Fibroblast of skin of left biceps (primary cell): ENCODE data around the gene LRRC4C.
"Not testable (repeated sequence)": the region's sequence is repeated elsewhere in the genome, so short reads cannot be mapped to it uniquely, and the experiment has no call there.

Source experiments
- DNase-seq, 2 experiments: peaks; one replicate each; pipeline ENCODE4 v3.0.0-alpha.2; 2013; ENCODE audit warnings: low read depth in 2 of 2

The LRRC4C gene

DNA sequence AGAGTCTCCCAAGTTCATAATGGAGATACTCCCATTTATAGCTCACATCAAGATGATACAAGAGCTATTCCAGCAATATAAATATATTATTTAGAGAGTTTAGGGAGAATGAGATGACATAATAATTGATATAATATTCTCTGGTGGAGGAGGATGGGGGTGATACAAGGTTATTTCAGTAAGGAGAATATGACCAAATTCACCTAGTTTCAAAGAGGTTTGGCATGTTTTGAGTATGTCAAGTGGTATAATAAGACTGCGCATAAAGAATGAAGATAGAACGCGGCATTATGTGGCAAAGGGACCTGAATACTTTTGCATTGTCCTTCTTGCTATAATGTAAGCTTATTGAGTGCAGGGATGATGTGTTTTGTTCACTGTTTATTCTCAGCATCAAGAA is 1283.5 kb downstream of the LRRC4C start:
- no peak for DNase-seq

GRCh38 chr11:40170078-40170477 is 1289.4 kb downstream of the LRRC4C start:
- DNase-seq: no peak

GRCh38 chr11:40168414-40168813 is 1291.0 kb downstream of the LRRC4C start:
- no peak for DNase-seq

- not testable (repeated sequence) for DNase-seq
Measured at GRCh38 chr11:40167805-40168204, 1291.6 kb downstream of the LRRC4C start.

GRCh38 chr11:40166892-40167291 is 1292.6 kb downstream of the LRRC4C start:
- DNase-seq: no peak

GRCh38 chr11:40162901-40163883 is 1296.3 kb downstream of the LRRC4C start:
- DNase-seq: no peak

DNA sequence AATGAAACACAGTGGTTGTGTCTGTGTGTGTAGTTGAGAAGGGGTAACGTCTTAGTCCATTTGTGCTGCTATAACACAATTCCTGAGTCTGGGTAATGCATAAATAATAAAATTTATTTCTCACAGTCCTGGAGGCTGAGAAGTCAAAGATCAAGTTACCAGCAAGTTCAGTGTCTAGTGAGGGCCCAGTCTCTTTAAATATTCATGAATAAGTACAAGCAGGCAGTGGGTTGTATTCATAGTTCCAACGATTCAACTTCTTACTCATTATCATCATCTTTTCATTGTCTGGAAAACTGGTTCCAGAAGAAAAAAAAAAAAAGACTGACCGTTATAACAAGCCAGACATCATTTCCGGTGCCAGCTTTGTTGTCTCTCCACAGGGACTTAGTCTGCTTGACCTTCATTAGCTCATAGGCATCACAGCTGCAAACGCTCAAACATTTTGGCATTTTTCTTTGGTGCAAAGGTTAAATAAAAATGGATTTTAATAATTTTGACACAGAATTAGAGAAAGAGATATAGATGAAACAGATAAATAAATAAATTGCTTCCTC is 1297.5 kb downstream of the LRRC4C start:
- no peak for DNase-seq

- no peak for DNase-seq
Measured at GRCh38 chr11:40160418-40160817, 1299.0 kb downstream of the LRRC4C start.

GRCh38 chr11:40149721-40150120 is 1309.7 kb downstream of the LRRC4C start:
- no peak for DNase-seq

GRCh38 chr11:40140560-40140959 is 1318.9 kb downstream of the LRRC4C start:
- no peak for DNase-seq

GRCh38 chr11:40139536-40139935 is 1319.9 kb downstream of the LRRC4C start:
- DNase-seq: no peak

DNA sequence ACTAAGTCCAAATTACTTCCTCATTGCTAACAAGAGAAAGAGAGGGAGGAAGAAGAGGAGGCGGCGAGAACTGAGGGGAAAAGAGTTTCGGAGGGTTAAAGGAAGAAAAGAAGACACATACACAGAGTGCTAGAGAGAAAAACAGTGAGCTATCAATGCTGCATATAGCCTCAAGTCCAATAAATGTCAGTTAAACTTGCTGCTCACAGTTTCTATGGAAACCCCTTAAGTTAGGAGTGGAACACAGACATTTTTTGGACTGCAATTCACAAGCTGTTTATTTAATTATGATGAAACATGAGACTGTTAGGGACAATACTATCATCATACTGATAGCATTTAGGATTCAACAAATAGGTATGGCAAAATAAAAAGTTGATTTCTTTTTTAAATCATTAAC is 1320.4 kb downstream of the LRRC4C start:
- DNase-seq: no peak

GRCh38 chr11:40134820-40135570 is 1324.5 kb downstream of the LRRC4C start:
- DNase-seq: no peak

DNA sequence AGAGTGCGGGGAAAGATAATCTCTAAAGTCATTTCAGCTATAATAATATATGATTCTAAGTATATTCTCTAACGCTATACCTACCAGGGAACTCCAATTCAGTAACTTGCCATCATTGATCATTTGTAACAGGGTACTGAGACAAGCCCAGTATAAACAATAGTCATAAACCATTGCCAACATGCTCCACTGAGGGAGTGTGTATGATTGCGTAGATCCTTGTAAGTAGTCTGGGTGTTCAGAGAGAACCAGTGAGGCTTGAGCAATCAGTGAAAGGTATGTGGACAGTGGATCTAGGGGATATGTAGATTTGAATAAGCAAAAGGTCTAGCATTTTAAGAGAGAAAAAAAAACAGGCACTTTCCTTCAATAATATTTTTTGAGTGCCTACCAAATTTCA is 1326.0 kb downstream of the LRRC4C start:
- no peak for DNase-seq

GRCh38 chr11:40132912-40133311 is 1326.5 kb downstream of the LRRC4C start:
- no peak for DNase-seq

GRCh38 chr11:40130427-40130826 is 1329.0 kb downstream of the LRRC4C start:
- no peak for DNase-seq

DNA sequence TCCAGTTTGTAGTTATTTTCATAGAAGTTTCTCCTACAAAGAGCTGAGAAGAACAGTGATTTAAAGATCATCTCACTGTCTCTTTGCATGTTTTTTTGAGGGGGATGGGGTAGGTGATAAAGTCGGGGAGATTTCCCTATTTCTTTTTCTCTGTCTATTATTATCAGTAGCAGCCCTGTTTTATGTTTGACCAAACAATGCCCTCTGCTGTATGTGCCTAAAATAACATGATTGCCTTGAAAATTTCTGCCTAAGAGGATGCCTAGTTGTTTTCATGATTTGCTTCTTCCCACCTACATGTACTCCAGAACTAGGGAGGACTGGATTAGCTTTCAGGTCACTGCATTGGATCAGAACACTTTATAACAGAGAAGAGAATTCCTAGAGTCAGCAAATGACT is 1330.2 kb downstream of the LRRC4C start:
- DNase-seq: no peak

GRCh38 chr11:40125054-40125453 is 1334.4 kb downstream of the LRRC4C start:
- DNase-seq: no peak

GRCh38 chr11:40119661-40120060 is 1339.8 kb downstream of the LRRC4C start:
- DNase-seq: no peak

DNA sequence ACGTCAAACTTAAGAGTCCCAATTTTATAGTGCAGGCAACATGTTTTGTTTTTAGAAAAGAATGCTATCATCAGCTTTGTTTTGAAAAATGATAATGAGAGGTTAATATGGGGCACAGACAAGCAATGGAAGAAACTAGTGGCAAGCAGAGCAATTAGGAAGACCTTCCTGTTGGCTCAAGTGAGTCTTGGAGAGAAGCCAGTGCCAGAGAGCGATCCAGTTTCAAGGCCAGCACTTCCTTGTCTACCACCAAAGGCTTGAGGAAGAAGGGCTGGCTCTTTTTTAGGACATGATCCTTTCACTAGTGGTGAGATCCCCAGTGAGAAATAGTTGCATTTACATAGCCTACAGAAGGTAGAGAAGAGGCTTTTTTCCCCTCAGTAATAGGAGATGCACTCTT is 1340.7 kb downstream of the LRRC4C start:
- no peak for DNase-seq

- DNase-seq: no peak
Measured at GRCh38 chr11:40118026-40118425, 1341.4 kb downstream of the LRRC4C start.

GRCh38 chr11:40104941-40105550 is 1354.4 kb downstream of the LRRC4C start:
- no peak for DNase-seq
